RKO (cell line): ENCODE measurements around the gene TOX2.
"Not testable (repeated sequence)": the region's sequence is repeated elsewhere in the genome, so short reads cannot be mapped to it uniquely, and the experiment has no call there.

Source experiments
- DNase-seq: peaks from one replicate; pipeline ENCODE4 v3.0.0-alpha.2; 2016; ENCODE audit warnings: low spot score

The TOX2 gene

GRCh38 chr20:44032583-44033331 is 118.1 kb downstream of the TOX2 start:
- no peak for DNase-seq

DNA sequence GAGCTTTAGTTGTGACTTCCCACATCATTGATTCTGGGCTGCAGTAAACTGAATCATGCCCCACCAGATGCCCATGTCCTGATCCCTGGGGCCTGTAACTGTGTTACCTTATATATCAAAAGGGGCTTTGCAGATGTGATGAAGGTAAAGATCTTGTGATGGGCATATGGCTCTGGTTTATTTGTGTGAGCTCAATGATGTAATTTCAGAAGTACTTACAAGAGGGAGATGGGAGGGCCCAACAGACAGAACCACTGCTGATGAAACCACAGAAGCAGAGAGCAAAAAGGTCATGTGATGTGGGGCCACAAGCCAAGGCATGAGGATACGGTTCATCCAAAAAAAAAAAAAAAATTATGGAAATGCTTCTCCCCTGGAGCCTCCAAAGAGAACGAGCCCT is 118.7 kb downstream of the TOX2 start:
- no peak for DNase-seq

DNA sequence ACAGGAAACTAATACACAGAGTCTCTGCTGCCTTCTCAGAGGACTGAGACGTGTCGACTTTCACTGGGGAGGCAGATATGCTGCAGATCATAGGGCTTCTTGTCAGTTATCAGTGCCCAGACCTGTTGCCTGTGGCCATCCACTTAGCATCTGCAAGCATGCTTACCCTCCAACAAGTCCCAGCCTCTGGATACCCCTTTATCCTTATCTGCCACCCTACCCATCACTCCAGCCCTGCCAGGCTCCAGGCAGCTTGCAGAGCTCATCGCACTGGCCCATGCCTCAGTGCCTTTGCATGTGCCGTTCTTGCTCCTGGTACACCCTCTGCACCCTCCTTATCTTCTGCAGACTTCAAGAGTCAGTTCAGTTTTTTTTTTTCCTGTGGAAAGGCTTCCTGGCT is 119.2 kb downstream of the TOX2 start:
- DNase-seq: no peak

DNA sequence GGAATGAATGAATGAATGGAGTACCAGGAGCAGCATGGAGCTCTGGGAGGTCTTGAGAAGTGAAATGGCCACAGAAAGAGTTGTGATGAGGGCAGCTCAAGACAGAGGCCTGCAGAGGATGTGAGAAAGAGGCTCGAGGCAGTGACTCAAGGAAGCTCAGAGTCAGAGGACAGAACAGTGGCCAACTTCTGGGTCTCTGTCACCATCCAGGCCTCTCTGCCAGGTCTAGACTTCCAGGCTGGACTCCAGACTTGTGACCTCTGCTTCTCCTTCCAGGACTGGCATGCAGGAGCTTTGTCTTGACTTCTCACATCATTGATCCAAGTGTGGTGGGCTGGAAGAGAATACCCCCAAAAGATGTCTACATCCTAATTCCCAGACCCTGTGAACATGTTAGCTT is 119.8 kb downstream of the TOX2 start:
- DNase-seq: no peak

GRCh38 chr20:44034965-44035635 is 120.4 kb downstream of the TOX2 start:
- DNase-seq: no peak

- no peak for DNase-seq
Measured at GRCh38 chr20:44035924-44036323, 121.3 kb downstream of the TOX2 start.

DNA sequence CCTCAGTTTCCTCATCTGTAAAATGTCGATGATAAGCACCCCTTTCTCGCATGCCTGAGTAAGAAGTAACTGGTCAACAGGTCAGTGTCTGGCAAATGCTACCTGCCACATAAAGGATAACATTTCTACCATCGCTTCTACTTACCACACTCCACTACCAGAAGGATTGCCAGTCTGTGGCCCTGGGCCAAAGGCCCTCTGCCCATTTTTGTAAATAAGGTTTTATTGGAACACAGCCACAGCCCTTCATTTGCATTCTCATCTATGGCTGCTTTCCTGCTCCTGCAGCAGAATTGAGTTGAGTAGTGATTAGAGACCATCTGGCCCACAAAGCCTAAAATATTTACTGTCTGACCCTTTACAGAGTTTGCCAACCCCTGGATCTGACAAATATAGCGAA is 121.8 kb downstream of the TOX2 start:
- no peak for DNase-seq

GRCh38 chr20:44038681-44039123 is 124.0 kb downstream of the TOX2 start:
- DNase-seq: no peak

- no peak for DNase-seq
Measured at GRCh38 chr20:44039147-44039546, 124.5 kb downstream of the TOX2 start.

- no peak for DNase-seq
Measured at GRCh38 chr20:44039741-44040140, 125.1 kb downstream of the TOX2 start.

DNA sequence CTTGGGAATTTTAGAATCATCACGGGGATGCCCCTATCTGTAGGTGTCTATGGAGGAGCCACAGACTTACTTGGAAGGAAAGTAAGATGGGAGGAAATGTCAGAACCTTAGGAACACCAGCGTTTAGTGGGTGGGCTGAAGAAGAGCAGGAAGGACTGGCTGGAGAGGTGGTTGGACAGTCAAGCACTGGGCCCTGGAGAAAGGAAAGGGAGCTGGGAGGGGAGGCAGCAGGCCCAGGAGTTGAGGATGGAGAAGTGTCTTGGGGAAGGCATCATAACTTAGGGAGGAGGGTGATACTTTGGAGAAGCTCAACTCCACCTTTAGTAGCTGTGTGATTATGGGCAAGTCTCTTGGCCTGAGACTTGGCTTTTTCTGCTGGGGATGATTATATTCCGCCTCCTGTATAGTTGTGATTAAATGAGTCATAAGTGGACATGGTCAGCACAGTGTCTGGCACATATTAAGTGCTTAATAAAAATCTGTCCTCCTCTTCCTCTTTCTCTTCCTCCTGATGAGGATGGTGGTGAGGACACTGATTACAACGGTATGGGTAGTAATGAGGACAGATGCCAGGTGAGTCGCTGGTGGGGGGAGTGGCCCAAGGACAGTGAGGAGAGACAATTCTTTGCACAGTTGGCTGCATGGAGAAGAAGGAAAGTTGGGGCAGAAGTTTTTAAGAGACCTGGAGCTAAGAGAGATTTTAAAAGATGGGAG is 125.7 kb downstream of the TOX2 start:
- no peak for DNase-seq

DNA sequence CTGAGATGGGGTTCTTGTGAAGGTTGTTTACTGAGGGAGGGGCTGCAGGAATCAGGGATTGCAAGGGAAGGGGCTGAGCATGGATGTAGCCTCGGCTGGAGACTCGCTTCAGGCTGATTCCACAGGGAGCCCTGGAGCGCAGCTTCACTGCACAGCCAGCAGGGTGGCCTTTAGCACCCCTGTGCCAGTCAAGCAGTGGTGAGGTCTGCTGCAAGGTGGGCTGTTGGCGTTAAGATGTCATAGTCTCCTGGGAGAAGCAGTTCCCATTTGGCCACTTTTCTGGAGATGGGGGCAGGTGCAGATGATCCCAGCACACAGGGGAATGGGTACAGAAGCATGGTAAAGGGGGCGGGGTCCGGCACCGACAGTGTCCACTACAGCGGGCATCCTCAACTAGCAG is 126.3 kb downstream of the TOX2 start:
- no peak for DNase-seq

GRCh38 chr20:44044712-44045111 is 130.1 kb downstream of the TOX2 start:
- not testable (repeated sequence) for DNase-seq

DNA sequence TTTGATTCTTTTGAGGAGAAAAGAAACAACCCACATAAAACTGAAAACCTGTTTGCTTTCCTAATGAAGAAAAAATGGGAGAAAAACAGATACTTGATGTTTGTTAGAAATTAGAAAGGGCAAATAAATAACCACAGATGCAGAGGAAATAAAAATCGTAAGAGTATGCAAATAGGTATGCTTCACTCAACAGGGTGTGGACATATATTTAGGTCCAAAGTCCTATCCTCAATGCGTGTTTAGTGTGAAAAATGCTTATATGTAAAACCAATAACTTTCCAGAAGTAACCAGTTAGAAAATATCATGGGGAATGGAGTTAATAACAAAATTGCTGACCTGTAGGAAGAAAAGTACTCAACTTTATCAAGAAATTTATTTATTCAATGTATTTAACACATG is 135.7 kb downstream of the TOX2 start:
- DNase-seq: no peak

- DNase-seq: no peak
Measured at GRCh38 chr20:44050925-44051660, 136.4 kb downstream of the TOX2 start.

- DNase-seq: no peak
Measured at GRCh38 chr20:44051661-44052000, 137.0 kb downstream of the TOX2 start.

- DNase-seq: no peak
Measured at GRCh38 chr20:44052166-44052565, 137.5 kb downstream of the TOX2 start.

DNA sequence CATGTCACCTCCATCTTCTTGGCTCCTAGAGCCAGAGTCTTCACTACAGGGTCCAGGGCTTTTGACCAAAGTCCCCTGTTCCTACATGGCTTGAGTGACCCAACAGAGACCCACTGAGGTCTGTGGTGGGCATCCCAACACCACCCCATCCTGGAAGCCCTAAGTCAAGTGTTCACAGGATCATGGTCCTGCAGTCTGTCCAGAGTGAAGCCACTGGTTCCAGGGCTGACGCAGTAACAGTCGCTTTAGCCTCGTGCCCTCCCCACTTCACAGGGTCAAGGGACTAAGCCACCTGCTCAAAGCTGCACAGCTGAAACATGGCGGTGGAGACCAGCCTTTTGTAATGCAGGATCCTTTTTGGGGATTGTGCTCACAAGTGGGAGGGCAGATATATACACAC is 138.4 kb downstream of the TOX2 start:
- DNase-seq: no peak

DNA sequence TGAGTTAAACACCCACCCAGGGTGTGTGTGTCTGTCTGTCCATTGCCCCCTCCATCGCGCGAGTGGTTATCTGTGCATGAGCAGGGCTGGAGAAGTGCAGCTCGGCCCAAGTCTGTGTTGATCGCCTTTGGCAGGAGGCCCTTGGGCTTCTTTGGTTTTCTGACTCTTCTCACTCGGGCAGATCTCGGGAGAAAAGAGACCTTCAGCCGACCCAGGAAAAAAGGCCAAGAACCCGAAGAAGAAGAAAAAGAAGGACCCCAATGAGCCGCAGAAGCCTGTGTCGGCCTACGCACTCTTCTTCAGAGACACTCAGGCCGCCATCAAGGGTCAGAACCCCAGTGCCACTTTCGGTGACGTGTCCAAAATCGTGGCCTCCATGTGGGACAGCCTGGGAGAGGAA is 139.5 kb downstream of the TOX2 start:
- DNase-seq: no peak

DNA sequence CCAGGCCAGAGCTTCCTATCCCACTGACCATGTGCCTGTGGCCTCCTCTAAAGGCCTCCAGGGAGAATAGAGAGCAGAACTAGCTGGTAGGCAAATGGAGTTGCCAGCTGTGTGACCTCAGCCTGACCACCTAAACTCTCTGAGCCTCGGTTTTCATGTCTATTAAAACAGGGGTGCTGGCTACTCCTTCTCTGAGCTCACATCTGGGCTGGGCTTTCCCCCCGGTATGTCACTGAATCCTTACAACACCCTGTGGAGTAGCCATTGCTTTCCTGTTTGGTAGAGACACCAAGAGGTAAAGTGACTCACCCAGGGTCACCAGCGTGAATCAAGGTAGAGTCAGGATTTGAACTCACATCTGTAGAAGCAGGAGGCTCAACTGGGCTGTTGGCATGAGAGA is 140.2 kb downstream of the TOX2 start:
- DNase-seq: no peak

DNA sequence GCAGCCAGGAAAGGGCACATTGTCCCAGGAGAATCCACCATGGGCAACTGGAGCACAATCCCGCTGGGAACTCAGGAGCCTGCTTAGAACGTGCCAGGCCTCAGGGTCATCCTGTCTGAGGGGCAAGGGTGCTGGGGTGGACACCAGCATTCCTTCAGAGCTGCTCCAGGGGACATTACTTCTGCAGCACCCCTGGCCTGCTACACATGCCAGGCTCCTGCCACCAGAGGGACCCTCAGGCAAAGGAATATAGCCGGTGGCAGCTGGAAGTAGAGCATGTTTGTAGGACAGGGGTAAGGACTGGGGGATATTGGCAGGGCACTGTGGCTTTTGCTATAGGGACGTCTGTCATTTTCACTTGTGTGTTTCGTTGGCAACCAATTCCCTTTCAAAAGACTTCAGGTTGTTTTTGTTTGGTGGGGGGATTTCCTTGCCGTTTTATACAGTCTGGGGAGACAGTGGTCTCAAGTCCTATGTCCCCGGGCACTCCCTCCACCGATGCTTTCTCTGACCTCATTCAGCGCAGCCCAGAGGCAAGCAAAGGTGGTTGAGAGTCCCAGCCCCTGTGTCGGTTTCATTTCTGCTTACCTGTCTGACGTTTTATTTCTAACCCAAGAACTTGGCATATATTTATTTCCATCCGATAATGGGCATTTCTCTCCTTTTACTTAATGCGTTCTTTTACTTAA is 141.5 kb downstream of the TOX2 start:
- peak; percentile 55 for DNase-seq
